ENCODE results near the gene MAB21L4. TPM values are rescaled to one million over a fixed set of nuclear protein-coding genes. Genes with fewer than 3 reads are reported as not detected.

Gene MAB21L4
- total and polyA plus RNA-seq, 2 donors (not counting 3 experiments of a cell fraction or from before 2014, with no cell fraction given) = not detected

- no TSS peak for BruUV-seq (replicated peaks)
- CTCF ChIA-PET = interaction anchor here (1.1 to 3.6 kb wide), 3 partner anchors 9 to 12 kb away, joined by 3 to 18 read pairs (median 6); no protein-coding TSS in a partner anchor
These were observed 8.5 kb upstream of the MAB21L4 start for GRCh38 chr2:240904216-240905175.

GRCh38 chr2:240903191-240904060 is 7.5 kb upstream of the MAB21L4 start:
- Histone ChIP-seq H3K4me3 (replicated peaks in 1 of 3; ENCODE audit: insufficient read depth in 1 of 3, low read depth in 1 of 3, low read length in 3 of 3) (no peak overlapping the region), H3K4me1 (ENCODE audit: control insufficient read depth, extremely low read depth, insufficient read depth, low read length) (peaks cover 8% of the 10 kb centered on the region), H3K4me2 (ENCODE audit: insufficient read depth, low read length) (no peak overlapping the region), H4K20me1 (replicated peaks; ENCODE audit: control insufficient read depth, extremely low read depth, insufficient read depth, low read length) (no peaks in the 10 kb centered on the region), H2AFZ (ENCODE audit: low read depth, low read length) (no peak overlapping the region), H3K9me1 (replicated peaks; ENCODE audit: control insufficient read depth, extremely low read depth, insufficient read depth, low read length) (no peaks in the 10 kb centered on the region), H3K27ac (ENCODE audit: insufficient read depth, low read depth, low read length) (no peak overlapping the region), H3K9ac (replicated peaks; ENCODE audit: extremely low read depth, insufficient read depth, low read length) (no peak overlapping the region), H3K9me3 (replicated peaks; ENCODE audit: control insufficient read depth, insufficient read depth, low read length) (no peaks in the 10 kb centered on the region), H3K27me3 (ENCODE audit: control insufficient read depth in 2 of 2, insufficient read depth in 2 of 2, low read length in 2 of 2) (no peaks in the 10 kb centered on the region), H3K79me2 (ENCODE audit: control insufficient read depth, insufficient read depth, low read length) (no peaks in the 10 kb centered on the region), H3K36me3 (ENCODE audit: control insufficient read depth in 2 of 2, extremely low read depth in 1 of 2, insufficient read depth in 2 of 2, low read length in 2 of 2) (no peaks in the 10 kb centered on the region)
- dilution Hi-C loops (cut with MboI; ENCODE audit: extremely low pct_ligation_motif_present, low sequenced_read_pairs) = no loop called here
- CTCF ChIA-PET = interaction anchor here (1.5 to 3.6 kb wide), 2 partner anchors 10 to 63 kb away, joined by 4 to 18 read pairs; no protein-coding TSS in a partner anchor
- POLR2A ChIA-PET = no interaction called here
- DNase-seq (ENCODE audit: low read depth, low spot score) (no peak), FAIRE-seq (no peak)
- TF ChIP-seq EZH2 (IDR thresholded peaks at IDR 0.05; ENCODE audit: borderline replicate concordance, low read depth, low read length, severe bottlenecking) (no peak), CTCF (IDR thresholded peaks at IDR 0.05; ENCODE audit: extremely low read depth in 1 of 2, insufficient read depth in 1 of 2, low read depth in 1 of 2, low read length in 2 of 2) (no peak), FOS (IDR thresholded peaks at IDR 0.05; ENCODE audit: borderline replicate concordance, insufficient read depth, low read length) (no peak), POLR2AphosphoS5 (IDR thresholded peaks at IDR 0.05; ENCODE audit: insufficient read depth, low read depth, low read length) (no peak), MYC (IDR thresholded peaks at IDR 0.05; ENCODE audit: low read depth, low read length) (no peak), MAX (IDR thresholded peaks at IDR 0.05; ENCODE audit: insufficient read depth, insufficient read length) (no peak), POLR2A (IDR thresholded peaks at IDR 0.05; ENCODE audit: low read depth, low read length) (no peak), GATA2 (IDR thresholded peaks at IDR 0.05; ENCODE audit: insufficient read depth, insufficient read length, low read depth, low read length) (no peak), JUN (IDR thresholded peaks at IDR 0.05; ENCODE audit: borderline replicate concordance, insufficient read depth, insufficient read length, low read depth) (no peak)
- intact Hi-C loops (cut with micrococcal nuclease) = no loop called here
- no TSS peak for BruUV-seq (replicated peaks)

More at GRCh38 chr2:240904216-240905175, 8.5 kb upstream of the MAB21L4 start:
- Histone ChIP-seq H3K4me1 (ENCODE audit: control insufficient read depth, extremely low read depth, insufficient read depth, low read length) (no peaks in the 10 kb centered on the region), H3K27me3 (ENCODE audit: control insufficient read depth in 2 of 2, insufficient read depth in 2 of 2, low read length in 2 of 2) (no peaks in the 10 kb centered on the region), H2AFZ (ENCODE audit: low read depth, low read length) (no peak overlapping the region), H3K36me3 (ENCODE audit: control insufficient read depth in 2 of 2, extremely low read depth in 1 of 2, insufficient read depth in 2 of 2, low read length in 2 of 2) (no peaks in the 10 kb centered on the region), H3K79me2 (ENCODE audit: control insufficient read depth, insufficient read depth, low read length) (no peaks in the 10 kb centered on the region), H4K20me1 (replicated peaks; ENCODE audit: control insufficient read depth, extremely low read depth, insufficient read depth, low read length) (no peaks in the 10 kb centered on the region), H3K4me2 (ENCODE audit: insufficient read depth, low read length) (no peak overlapping the region), H3K4me3 (replicated peaks in 1 of 3; ENCODE audit: insufficient read depth in 1 of 3, low read depth in 1 of 3, low read length in 3 of 3) (no peak overlapping the region), H3K9me3 (replicated peaks; ENCODE audit: control insufficient read depth, insufficient read depth, low read length) (no peaks in the 10 kb centered on the region), H3K9me1 (replicated peaks; ENCODE audit: control insufficient read depth, extremely low read depth, insufficient read depth, low read length) (no peaks in the 10 kb centered on the region), H3K27ac (ENCODE audit: insufficient read depth, low read depth, low read length) (no peak overlapping the region), H3K9ac (replicated peaks; ENCODE audit: extremely low read depth, insufficient read depth, low read length) (no peak overlapping the region)
- POLR2A ChIA-PET = no interaction called here
- no peak for FAIRE-seq
- no peak for TF ChIP-seq MAX (IDR thresholded peaks at IDR 0.05; ENCODE audit: insufficient read depth, insufficient read length)
- TF ChIP-seq POLR2AphosphoS5 (IDR thresholded peaks at IDR 0.05; ENCODE audit: insufficient read depth, low read depth, low read length) = no peak
- TF ChIP-seq JUN (IDR thresholded peaks at IDR 0.05; ENCODE audit: borderline replicate concordance, insufficient read depth, insufficient read length, low read depth) = no peak
- no peak for TF ChIP-seq GATA2 (IDR thresholded peaks at IDR 0.05; ENCODE audit: insufficient read depth, insufficient read length, low read depth, low read length)
- dilution Hi-C loops (cut with MboI; ENCODE audit: extremely low pct_ligation_motif_present, low sequenced_read_pairs) = no loop called here
- intact Hi-C loops (cut with micrococcal nuclease) = no loop called here
- DNase-seq (ENCODE audit: low read depth, low spot score) = no peak

Measured in endothelial cell of umbilical vein (primary cell).